HEK293 (cell line): Measurements from ENCODE around the gene OLFM1.
"Not testable (repeated sequence)": the region's sequence is repeated elsewhere in the genome, so short reads cannot be mapped to it uniquely, and the experiment has no call there.

Experiments used
- CTCF ChIA-PET: fragments of 350-600 bp; formaldehyde crosslinking; extraction: SDS; loops from one replicate; lab custom pipeline; 2021; ENCODE audit warnings: antibody characterized with exemption; lab: Yijun Ruan, JAX
- POLR2A ChIA-PET: fragments of 300-600 bp; formaldehyde crosslinking; extraction: SDS; loops from one replicate; lab custom pipeline; 2020; ENCODE audit warnings: antibody characterized with exemption, inconsistent platforms; lab: Yijun Ruan, JAX
- H3K27ac ChIP-seq: fragments of 200-500 bp; sonication (Bioruptor generic); 2 replicates; pipeline ENCODE4 v1.5.1; 2014; ENCODE audit warnings: low read depth, low read length, control low read depth, inconsistent platforms; ENCODE audit errors: extremely low read depth
- H3K36me3 ChIP-seq, 2 experiments: fragments of 200-500 bp in 1 of 2; sonication (Bioruptor generic) in 1 of 2; 1 replicate in 1 of 2; 2 replicates in 1 of 2; pipeline ENCODE4 v1.5.1; 2014 to 2017; ENCODE audit warnings: inconsistent platforms in 2 of 2, low read length in 2 of 2; ENCODE audit not compliant: control insufficient read depth in 2 of 2, insufficient read depth in 1 of 2
- H3K4me1 ChIP-seq: fragments of 200-500 bp; sonication (Bioruptor generic); 2 replicates; pipeline ENCODE4 v1.5.1; 2014; ENCODE audit warnings: mild to moderate bottlenecking, low read length, inconsistent platforms; ENCODE audit not compliant: control insufficient read depth, insufficient read depth
- H3K4me3 ChIP-seq: 2 replicates; pipeline ENCODE4 v1.5.1; 2011; ENCODE audit warnings: low read depth, mild to moderate bottlenecking, control low read depth, low read length, moderate library complexity
- H3K9me3 ChIP-seq: fragments of 200-500 bp; sonication (Bioruptor generic); 2 replicates; pipeline ENCODE4 v1.5.1; 2014; ENCODE audit warnings: low read depth, low read length, inconsistent platforms; ENCODE audit not compliant: control insufficient read depth, insufficient read depth
- AEBP2 ChIP-seq: fragments of 450-650 bp; formaldehyde crosslinking; IDR thresholded peaks from 2 replicates; pipeline ENCODE4 v1.5.1; 2016; ENCODE audit warnings: missing biosample characterization, missing genetic modification characterization, borderline replicate concordance
- CTCF ChIP-seq: fragments of 450-650 bp; formaldehyde crosslinking; IDR thresholded peaks from 2 replicates; pipeline ENCODE4 v1.5.1; 2016; ENCODE audit warnings: missing biosample characterization, missing genetic modification characterization
- MZF1 ChIP-seq: fragments of 450-650 bp; formaldehyde crosslinking; IDR thresholded peaks from 2 replicates; pipeline ENCODE4 v1.5.1; 2017; ENCODE audit warnings: missing biosample characterization, missing genetic modification characterization, borderline replicate concordance
- OVOL3 ChIP-seq: fragments of 450-650 bp; formaldehyde crosslinking; IDR thresholded peaks from 2 replicates; pipeline ENCODE4 v1.5.1; 2016; ENCODE audit warnings: missing biosample characterization, missing genetic modification characterization
- PRDM1 ChIP-seq: fragments of 450-650 bp; formaldehyde crosslinking; IDR thresholded peaks from 2 replicates; pipeline ENCODE4; 2016; ENCODE audit warnings: missing biosample characterization, missing genetic modification characterization
- REST ChIP-seq: fragments of 450-650 bp; formaldehyde crosslinking; IDR thresholded peaks from 2 replicates; pipeline ENCODE4 v1.5.1; 2016; ENCODE audit warnings: missing biosample characterization, missing genetic modification characterization
- SP2 ChIP-seq: fragments of 450-650 bp; formaldehyde crosslinking; IDR thresholded peaks from 2 replicates; pipeline ENCODE4 v1.5.1; 2016; ENCODE audit warnings: missing biosample characterization, missing genetic modification characterization
- YY1 ChIP-seq: fragments of 450-650 bp; formaldehyde crosslinking; IDR thresholded peaks from 2 replicates; pipeline ENCODE4 v1.5.1; 2018; ENCODE audit warnings: missing biosample characterization, missing genetic modification characterization
- ZNF132 ChIP-seq: fragments of 450-650 bp; formaldehyde crosslinking; IDR thresholded peaks from 2 replicates; pipeline ENCODE4 v1.5.1; 2017; ENCODE audit warnings: missing biosample characterization, missing genetic modification characterization, borderline replicate concordance
- ZNF140 ChIP-seq: fragments of 450-650 bp; formaldehyde crosslinking; IDR thresholded peaks from 2 replicates; pipeline ENCODE4 v1.5.1; 2016; ENCODE audit warnings: missing biosample characterization, missing genetic modification characterization
- ZNF157 ChIP-seq: fragments of 450-650 bp; formaldehyde crosslinking; IDR thresholded peaks from 2 replicates; pipeline ENCODE4 v1.5.1; 2016; ENCODE audit warnings: missing biosample characterization, missing genetic modification characterization
- ZNF404 ChIP-seq: fragments of 450-650 bp; formaldehyde crosslinking; IDR thresholded peaks from 2 replicates; pipeline ENCODE4 v1.5.1; 2017; ENCODE audit warnings: missing biosample characterization, missing genetic modification characterization
- ZNF510 ChIP-seq: fragments of 450-650 bp; formaldehyde crosslinking; IDR thresholded peaks from 2 replicates; pipeline ENCODE4 v1.5.1; 2018; ENCODE audit warnings: mild to moderate bottlenecking, missing genetic modification characterization, missing biosample characterization; ENCODE audit not compliant: insufficient replicate concordance
- ZNF529 ChIP-seq: fragments of 450-650 bp; formaldehyde crosslinking; IDR thresholded peaks from 2 replicates; pipeline ENCODE4 v1.5.1; 2017; ENCODE audit warnings: missing genetic modification characterization, missing biosample characterization; ENCODE audit not compliant: insufficient replicate concordance
- ZNF548 ChIP-seq: fragments of 450-650 bp; formaldehyde crosslinking; IDR thresholded peaks from 2 replicates; pipeline ENCODE4 v1.5.1; 2016; ENCODE audit warnings: missing biosample characterization, missing genetic modification characterization
- ZNF830 ChIP-seq: fragments of 450-650 bp; IDR thresholded peaks from 2 replicates; pipeline ENCODE4 v1.5.0; 2018; ENCODE audit warnings: missing biosample characterization, missing genetic modification characterization, low read depth, mild to moderate bottlenecking, moderate library complexity
- ZNF837 ChIP-seq: fragments of 450-650 bp; formaldehyde crosslinking; IDR thresholded peaks from 2 replicates; pipeline ENCODE4 v1.5.1; 2016; ENCODE audit warnings: missing biosample characterization, missing genetic modification characterization

Gene OLFM1

GRCh38 chr9:135110416-135110815, 22.9 kb downstream of the OLFM1 start (continued):
- no peak for TF ChIP-seq CTCF
- no peak for TF ChIP-seq ZNF529
- no peak for TF ChIP-seq OVOL3 (tag by site-specific recombination)

GRCh38 chr9:135111600-135111999, 24.1 kb downstream of the OLFM1 start:
- H3K9me3 ChIP-seq, H3K36me3 ChIP-seq, CTCF ChIA-PET, H3K4me3 ChIP-seq, POLR2A ChIA-PET, H3K4me1 ChIP-seq, H3K27ac ChIP-seq: not testable (repeated sequence)

- TF ChIP-seq SP2 (no peak), ZNF830 (tag by site-specific recombination) (no peak), OVOL3 (tag by site-specific recombination) (no peak), ZNF548 (tag by site-specific recombination) (no peak), ZNF510 (tag by site-specific recombination) (no peak), ZNF837 (tag by site-specific recombination) (no peak), ZNF404 (tag by site-specific recombination) (no peak), ZNF157 (tag by site-specific recombination) (no peak), PRDM1 (no peak), ZNF132 (tag by site-specific recombination) (no peak), YY1 (tag by site-specific recombination) (no peak), MZF1 (no peak), ZNF140 (tag by site-specific recombination) (no peak), REST (tag by site-specific recombination) (no peak), AEBP2 (tag by site-specific recombination) (no peak)
- H3K4me3 ChIP-seq = no peak overlapping the region
Measured at GRCh38 chr9:135116371-135116770, 28.9 kb downstream of the OLFM1 start.

More at GRCh38 chr9:135116371-135116770, 28.9 kb downstream of the OLFM1 start:
- Histone ChIP-seq H3K36me3 (no peaks in the 10 kb centered on the region), H3K9me3 (no peaks in the 10 kb centered on the region), H3K27ac (no peak overlapping the region), H3K4me1 (no peaks in the 10 kb centered on the region)
- POLR2A ChIA-PET = no interaction called here
- CTCF ChIA-PET = interaction anchor here (1.5 kb wide), 1 partner anchor 296 kb away, joined by 4 read pairs; no protein-coding TSS in a partner anchor
